Calu3 (cell line): Measurements from ENCODE around the gene PRR5. TPM values are rescaled to one million over a fixed set of nuclear protein-coding genes. Genes with fewer than 3 reads are reported as not detected.

Source experiments
- BruUV-seq: library from RNA; stranded (reverse); fragments of 400-500 nt; replicated peaks from 2 replicates; lab custom pipeline; 2021; lab: Mats Ljungman, UMichigan
- CTCF ChIA-PET: fragments of 300-600 bp; sonication (Branson Sonifier 250); formaldehyde crosslinking; loops from one replicate; lab custom pipeline; 2022; ENCODE audit warnings: antibody characterized with exemption; lab: Charles Lee
- DNase-seq: peaks from one replicate; pipeline ENCODE4 v3.0.0; 2022
- H3K27ac Mint-ChIP-seq: one replicate; pipeline ENCODE4 v1.8.0; 2022; ENCODE audit warnings: mixed read lengths; ENCODE audit not compliant: unreplicated experiment
- H3K27me3 Mint-ChIP-seq: one replicate; pipeline ENCODE4 v1.8.0; 2022; ENCODE audit warnings: mixed read lengths; ENCODE audit not compliant: unreplicated experiment
- H3K36me3 Mint-ChIP-seq: one replicate; pipeline ENCODE4 v1.8.0; 2022; ENCODE audit warnings: mild to moderate bottlenecking, moderate library complexity, mixed read lengths; ENCODE audit not compliant: insufficient read depth, unreplicated experiment
- H3K4me1 Mint-ChIP-seq: one replicate; pipeline ENCODE4 v1.8.0; 2022; ENCODE audit warnings: mild to moderate bottlenecking, low read depth, mixed read lengths; ENCODE audit not compliant: unreplicated experiment
- H3K4me3 Mint-ChIP-seq: one replicate; pipeline ENCODE4 v1.8.0; 2022; ENCODE audit warnings: mild to moderate bottlenecking, low read depth, moderate library complexity, mixed read lengths; ENCODE audit not compliant: unreplicated experiment
- H3K9me3 Mint-ChIP-seq: one replicate; pipeline ENCODE4 v1.8.0; 2022; ENCODE audit warnings: low read depth, mixed read lengths; ENCODE audit not compliant: unreplicated experiment
- CTCF ChIP-seq: fragments of 200-600 bp; IDR thresholded peaks from one replicate; pipeline ENCODE4 v1.8.0; 2022; ENCODE audit warnings: antibody characterized with exemption; ENCODE audit not compliant: unreplicated experiment
- intact Hi-C: fragments of 100-400 bp; cut with micrococcal nuclease; formaldehyde crosslinking; loops from one replicate; pipeline ENCODE4 v1.10.0; 2022; ENCODE audit not compliant: unreplicated experiment
- total RNA-seq: library from RNA; stranded (reverse); gene quantifications from 2 replicates; pipeline ENCODE4 v1.2.3, GENCODE V29; 2022

The PRR5 gene
- total RNA-seq, 1 experiment from 2014 or later, result 12.5 TPM

DNA sequence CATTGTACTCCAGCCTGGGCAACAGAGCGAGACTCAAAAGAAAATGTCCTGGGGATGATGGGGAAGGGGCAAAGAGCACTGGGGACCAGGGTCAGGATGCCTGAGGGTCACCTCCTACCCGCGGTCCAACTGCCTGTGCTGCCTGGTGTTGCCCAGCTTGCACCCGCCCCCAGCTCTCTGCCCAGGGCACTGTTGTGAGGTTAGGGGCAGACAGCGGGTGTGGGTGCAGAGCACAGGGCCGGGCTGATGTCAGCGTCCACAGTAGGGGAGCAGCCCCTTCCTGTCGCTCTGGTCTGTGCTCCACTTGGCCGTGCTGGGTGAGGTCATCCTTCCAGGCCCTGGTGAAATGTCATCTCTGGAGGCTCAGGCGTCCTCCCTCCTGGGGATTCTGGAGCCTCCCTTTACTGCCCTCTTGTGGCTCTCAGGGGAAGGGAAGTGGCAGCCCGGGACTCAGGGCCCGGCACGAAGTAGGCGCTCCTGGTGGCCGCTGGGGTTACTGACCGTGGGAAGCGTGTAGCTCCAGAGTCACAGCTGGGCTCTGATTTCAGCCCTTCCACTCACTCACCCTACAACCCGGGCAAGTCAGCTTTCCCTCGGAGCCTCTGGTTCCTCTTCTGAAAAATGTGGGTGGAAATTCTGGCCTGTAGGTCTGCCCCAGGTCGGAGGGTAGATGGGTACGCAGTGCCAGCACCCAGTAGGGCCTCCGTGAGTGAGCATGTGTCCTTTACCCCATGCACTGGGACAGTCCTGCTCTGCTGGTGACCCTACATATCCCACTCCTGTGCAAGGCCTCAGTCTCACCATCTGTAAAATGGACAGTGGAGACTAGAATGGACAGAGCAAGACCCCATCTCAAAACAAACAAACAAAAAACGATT lies 17.3 kb upstream of the PRR5 start:
- Mint-ChIP-seq H3K36me3 (no peaks in the 10 kb centered on the region), H3K4me1 (peaks cover 20% of the 10 kb centered on the region), H3K27me3 (peaks cover 49% of the 10 kb centered on the region), H3K27ac (no peak overlapping the region), H3K9me3 (no peaks in the 10 kb centered on the region), H3K4me3 (no peak overlapping the region)
- DNase-seq, result peak; percentile 92
- BruUV-seq, result no TSS peak
- TF ChIP-seq CTCF, result peak; percentile 96
- CTCF ChIA-PET, result interaction anchor here (0.6 to 1.4 kb wide), 16 partner anchors 10 to 691 kb away, joined by 3 to 7 read pairs (median 4); partner anchors contain the start of gene ARHGAP8
- intact Hi-C loops, result no loop called here

GRCh38 chr22:44685384-44686056 lies 16.5 kb upstream of the PRR5 start:
- peak; percentile 74 for DNase-seq
- intact Hi-C loops, result no loop called here
- BruUV-seq, result no TSS peak
- Mint-ChIP-seq H3K36me3 (no peaks in the 10 kb centered on the region), H3K27ac (no peak overlapping the region), H3K4me3 (no peak overlapping the region), H3K4me1 (peaks cover 20% of the 10 kb centered on the region), H3K27me3 (peaks cover 49% of the 10 kb centered on the region), H3K9me3 (no peaks in the 10 kb centered on the region)
- no peak for TF ChIP-seq CTCF
- CTCF ChIA-PET, result interaction anchor here (0.6 to 1.4 kb wide), 16 partner anchors 9 to 692 kb away, joined by 3 to 7 read pairs (median 4); no protein-coding TSS in a partner anchor

- CTCF ChIA-PET, result no interaction called here
- no peak for TF ChIP-seq CTCF
- Mint-ChIP-seq H3K27ac (no peak overlapping the region), H3K4me3 (no peak overlapping the region), H3K27me3 (peaks cover 38% of the 10 kb centered on the region), H3K36me3 (no peaks in the 10 kb centered on the region), H3K9me3 (no peaks in the 10 kb centered on the region), H3K4me1 (peaks cover 20% of the 10 kb centered on the region)
- BruUV-seq, result no TSS peak
- DNase-seq, result no peak
- intact Hi-C loops, result no loop called here
Observed at GRCh38 chr22:44686873-44687600, 15.0 kb upstream of the PRR5 start.

DNA sequence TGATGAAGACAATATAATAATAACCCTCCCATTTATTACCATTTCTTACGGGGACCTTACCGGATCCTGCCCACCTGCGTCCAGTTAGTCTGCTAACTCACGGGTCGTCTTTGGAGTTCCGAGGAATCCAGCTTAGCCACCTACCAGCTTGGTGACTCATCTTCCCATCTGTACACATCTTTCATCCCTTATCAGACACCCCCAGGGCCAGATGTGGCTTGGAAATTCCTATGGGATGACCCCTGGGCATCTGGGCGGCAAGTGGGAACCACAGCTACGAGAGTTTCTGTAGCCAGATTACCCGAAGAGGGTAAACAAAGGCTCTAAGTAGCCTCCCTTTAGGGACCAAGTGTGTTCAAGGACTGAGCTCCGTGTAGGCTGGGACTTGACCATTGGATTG lies 12.8 kb upstream of the PRR5 start:
- no TSS peak for BruUV-seq
- TF ChIP-seq CTCF, result no peak
- no peak for DNase-seq
- no peaks in the 10 kb centered on the region for H3K36me3 Mint-ChIP-seq
- H3K27me3 Mint-ChIP-seq, result peaks cover 34% of the 10 kb centered on the region
- no peak overlapping the region for H3K27ac Mint-ChIP-seq
- no peak overlapping the region for H3K4me3 Mint-ChIP-seq
- intact Hi-C loops, result no loop called here
- CTCF ChIA-PET, result no interaction called here
- H3K4me1 Mint-ChIP-seq, result peaks cover 20% of the 10 kb centered on the region
- H3K9me3 Mint-ChIP-seq, result no peaks in the 10 kb centered on the region
